Thyroid gland (tissue), 4 donors: Measurements from ENCODE around the gene SNRNP25. TPM values are rescaled to one million over a fixed set of nuclear protein-coding genes. Genes with fewer than 3 reads are reported as not detected.
"Not testable (repeated sequence)": the region's sequence is repeated elsewhere in the genome, so short reads cannot be mapped to it uniquely, and the experiment has no call there.

ENCODE experiments used
- DNase-seq, 2 donors: peaks; one replicate each; pipeline ENCODE4 v3.0.0-alpha.2; 2019
- H3K27ac ChIP-seq, 3 donors: fragments of 200-600 bp; sonication (generic); 1 replicate in 2 of 3; 2 replicates in 1 of 3; pipeline ENCODE4 v1.5.1; 2016 to 2019; ENCODE audit warnings: mild to moderate bottlenecking in 1 of 3, moderate library complexity in 1 of 3
- H3K27me3 ChIP-seq: fragments of 200-600 bp; sonication (generic); one replicate; pipeline ENCODE4 v1.5.1; 2019
- H3K36me3 ChIP-seq, 2 donors: fragments of 200-600 bp; sonication (generic); one replicate each; pipeline ENCODE4 v1.5.1; 2016 to 2019
- H3K4me1 ChIP-seq, 2 donors: fragments of 200-600 bp; sonication (generic); one replicate each; pipeline ENCODE4 v1.5.1; 2017 to 2019
- H3K4me3 ChIP-seq, 3 donors: fragments of 200-600 bp; sonication (generic); replicated peaks in 1 of 3; 1 replicate in 2 of 3; 2 replicates in 1 of 3; pipeline ENCODE4 v1.5.1; 2016; ENCODE audit warnings: mild to moderate bottlenecking in 1 of 3
- H3K9me3 ChIP-seq: fragments of 200-600 bp; sonication (generic); one replicate; pipeline ENCODE4 v1.5.1; 2017
- CTCF ChIP-seq, 6 experiments: fragments of 200-600 bp in 3 of 6; fragments of 450-650 bp in 3 of 6; sonication (generic) in 3 of 6; IDR thresholded peaks; one replicate each; pipeline ENCODE4 v1.5.1; 2016 to 2019; ENCODE audit warnings: antibody characterized with exemption in 6 of 6, mild to moderate bottlenecking in 2 of 6, inconsistent platforms in 1 of 6, moderate library complexity in 1 of 6
- POLR2A ChIP-seq, 2 donors: fragments of 450-650 bp; IDR thresholded peaks; one replicate each; pipeline ENCODE4 v1.6.1; 2017; ENCODE audit warnings: antibody characterized with exemption in 2 of 2, mild to moderate bottlenecking in 2 of 2, moderate library complexity in 1 of 2
- WGBS, 2 donors: methylation state at CpG; one replicate each; pipeline ENCODE4 v1.1.5; 2017; 5-methylcytosine and 5-hydroxymethylcytosine counted together
- intact Hi-C: fragments of 100-400 bp; cut with DNase I; formaldehyde crosslinking; loops from one replicate; pipeline ENCODE4 v1.15.1; 2023
- total RNA-seq, 4 donors: library from RNA; depleted of rRNA; stranded (reverse); fragments of >200 nt; gene quantifications; one replicate each; pipeline ENCODE4 v1.2.3, GENCODE V29; 2016

Gene SNRNP25
- total RNA-seq, 4 donors from 2014 or later = 16.1 to 53.6 (median 34.8) TPM

GRCh38 chr16:42069-42457 lies 11.6 kb upstream of the SNRNP25 start:
- H3K36me3 ChIP-seq = peaks cover 0 to 7% of the 10 kb centered on the region in 2 donors
- WGBS, 2 donors = 90 to 91% methylated on average over 11 of the region's 11 CpGs
- H3K4me3 ChIP-seq = no peak overlapping the region
- H3K4me1 ChIP-seq = no peaks in the 10 kb centered on the region
- no peaks in the 10 kb centered on the region for H3K9me3 ChIP-seq
- no peak overlapping the region for H3K27ac ChIP-seq
- DNase-seq = no peak
- intact Hi-C loops = no loop called here
- H3K27me3 ChIP-seq = no peaks in the 10 kb centered on the region
- TF ChIP-seq POLR2A (IDR thresholded peaks at IDR 0.05) (no peak), CTCF (IDR thresholded peaks at IDR 0.05) (no peak)

GRCh38 chr16:42691-43090 lies 10.9 kb upstream of the SNRNP25 start:
- intact Hi-C loops = no loop called here
- no peaks in the 10 kb centered on the region for H3K9me3 ChIP-seq
- 91 to 92% methylated on average over 4 of the region's 4 CpGs for WGBS, 2 donors
- H3K27me3 ChIP-seq = no peaks in the 10 kb centered on the region
- no peaks in the 10 kb centered on the region for H3K4me1 ChIP-seq
- H3K27ac ChIP-seq = no peak overlapping the region
- peaks cover 0 to 11% of the 10 kb centered on the region in 2 donors for H3K36me3 ChIP-seq
- TF ChIP-seq POLR2A (IDR thresholded peaks at IDR 0.05) = no peak
- TF ChIP-seq CTCF (IDR thresholded peaks at IDR 0.05) = no peak
- DNase-seq = no peak
- no peak overlapping the region for H3K4me3 ChIP-seq

GRCh38 chr16:43294-43693 lies 10.3 kb upstream of the SNRNP25 start:
- Histone ChIP-seq H3K4me1 (no peaks in the 10 kb centered on the region), H3K36me3 (peaks cover 0 to 11% of the 10 kb centered on the region in 2 donors)

GRCh38 chr16:44655-45054 lies 9.0 kb upstream of the SNRNP25 start:
- WGBS, 2 donors = 93 to 95% methylated on average over 8 of the region's 8 CpGs
- Histone ChIP-seq H3K27me3 (no peaks in the 10 kb centered on the region), H3K4me1 (no peaks in the 10 kb centered on the region), H3K4me3 (no peak overlapping the region), H3K9me3 (no peaks in the 10 kb centered on the region), H3K36me3 (peaks cover 0 to 11% of the 10 kb centered on the region in 2 donors), H3K27ac (no peak overlapping the region)
- intact Hi-C loops = no loop called here
- DNase-seq = no peak
- TF ChIP-seq POLR2A (IDR thresholded peaks at IDR 0.05) = no peak
- no peak for TF ChIP-seq CTCF (IDR thresholded peaks at IDR 0.05)

More at GRCh38 chr16:43294-43693, 10.3 kb upstream of the SNRNP25 start:
- intact Hi-C loops = no loop called here
- no peak for TF ChIP-seq POLR2A (IDR thresholded peaks at IDR 0.05)
- no peak for TF ChIP-seq CTCF (IDR thresholded peaks at IDR 0.05)
- H3K27me3 ChIP-seq = no peaks in the 10 kb centered on the region
- no peak overlapping the region for H3K27ac ChIP-seq
- 84 to 89% methylated on average over 5 of the region's 5 CpGs for WGBS, 2 donors
- H3K9me3 ChIP-seq = no peaks in the 10 kb centered on the region
- H3K4me3 ChIP-seq = no peak overlapping the region
- no peak for DNase-seq

- no peak for DNase-seq
- H3K9me3 ChIP-seq = no peaks in the 10 kb centered on the region
- peaks cover 0 to 11% of the 10 kb centered on the region in 2 donors for H3K36me3 ChIP-seq
- H3K27me3 ChIP-seq = no peaks in the 10 kb centered on the region
- intact Hi-C loops = no loop called here
- H3K27ac ChIP-seq = no peak overlapping the region
- no peak overlapping the region for H3K4me3 ChIP-seq
- 96 to 97% methylated on average over 5 of the region's 5 CpGs for WGBS, 2 donors
- TF ChIP-seq POLR2A (IDR thresholded peaks at IDR 0.05) = no peak
- TF ChIP-seq CTCF (IDR thresholded peaks at IDR 0.05) = no peak
- H3K4me1 ChIP-seq = no peaks in the 10 kb centered on the region
These were observed 8.2 kb upstream of the SNRNP25 start for GRCh38 chr16:45454-45853.

- intact Hi-C loops, DNase-seq: not testable (repeated sequence)
These were observed 7.1 kb upstream of the SNRNP25 start for GRCh38 chr16:46510-46909.

More at GRCh38 chr16:46510-46909, 7.1 kb upstream of the SNRNP25 start:
- H3K9me3 ChIP-seq, H3K27ac ChIP-seq, H3K4me1 ChIP-seq, H3K4me3 ChIP-seq, H3K27me3 ChIP-seq: not testable (repeated sequence)
- H3K36me3 ChIP-seq = peaks cover 0 to 11% of the 10 kb centered on the region in 2 donors
- WGBS, 2 donors = 96% methylated on average over 7 of the region's 7 CpGs
